Measurements from ENCODE around the gene TFAM.

TFAM gene

DNA sequence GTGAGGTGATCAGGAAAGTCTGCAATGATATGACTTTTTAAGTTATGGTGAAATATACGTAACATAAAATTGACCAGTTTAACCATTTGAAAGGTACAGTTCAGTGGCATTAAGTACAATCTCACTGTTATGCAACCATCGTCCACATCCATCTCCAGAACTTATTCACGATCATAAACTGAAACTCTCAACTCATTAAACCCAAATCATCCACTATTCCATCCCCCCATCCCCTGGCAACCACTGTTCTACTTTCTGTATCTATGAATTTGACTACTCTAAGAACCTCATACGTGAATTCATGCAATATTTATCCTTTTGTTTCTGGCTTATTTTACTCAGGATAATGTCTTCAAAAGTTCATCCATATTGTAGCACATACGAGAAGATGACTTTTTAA, 48.4 kb downstream of the TFAM start:
- DNase-seq: no peak

- peak; percentile 99 for DNase-seq
Observed at GRCh38 chr10:58435297-58435985, 50.2 kb downstream of the TFAM start.

DNA sequence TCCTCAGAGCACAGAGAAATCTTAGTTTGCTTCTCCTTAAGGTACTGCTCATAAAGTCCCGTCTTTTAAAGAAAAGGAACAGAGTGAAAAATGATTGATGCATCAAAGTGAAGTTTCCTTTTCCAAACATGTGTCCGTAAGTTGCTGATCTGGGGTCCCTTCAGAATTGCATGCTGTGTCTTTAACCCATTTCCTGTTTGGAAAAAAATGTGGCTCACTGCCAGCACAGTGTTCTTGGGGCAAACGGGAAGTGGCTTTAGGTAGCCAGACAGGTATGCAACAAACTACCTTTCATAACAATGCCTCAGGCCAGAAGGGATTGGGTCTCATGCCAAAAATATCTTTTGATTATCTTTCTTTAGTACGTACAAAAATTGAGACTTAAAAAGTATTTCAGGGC, 50.9 kb downstream of the TFAM start:
- peak; percentile 36 for DNase-seq

DNA sequence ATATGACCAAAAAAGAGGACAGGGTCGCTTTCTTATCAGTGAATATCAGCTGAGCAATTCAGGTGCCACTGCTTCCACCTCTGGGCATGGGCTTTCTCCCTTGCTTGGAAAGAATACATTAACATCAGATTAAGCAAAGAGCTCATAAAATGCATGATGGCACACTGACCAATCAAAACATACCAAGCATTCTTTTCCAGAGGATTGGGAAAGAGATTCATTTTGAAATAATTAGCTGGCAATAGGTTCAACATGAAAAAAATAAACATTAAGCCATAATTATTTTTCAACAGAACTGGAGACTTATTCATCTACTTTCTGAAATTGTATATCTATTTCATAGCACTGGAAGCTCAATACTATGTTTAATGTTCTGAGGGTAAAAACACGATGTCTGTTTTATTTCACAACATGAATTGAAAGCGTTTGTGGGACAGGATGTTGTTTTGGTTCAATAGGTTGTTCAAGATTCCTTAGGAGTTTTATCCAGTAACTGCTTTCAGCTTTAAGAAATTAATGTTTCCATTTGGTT, 53.2 kb downstream of the TFAM start:
- DNase-seq: peak; percentile 81

DNA sequence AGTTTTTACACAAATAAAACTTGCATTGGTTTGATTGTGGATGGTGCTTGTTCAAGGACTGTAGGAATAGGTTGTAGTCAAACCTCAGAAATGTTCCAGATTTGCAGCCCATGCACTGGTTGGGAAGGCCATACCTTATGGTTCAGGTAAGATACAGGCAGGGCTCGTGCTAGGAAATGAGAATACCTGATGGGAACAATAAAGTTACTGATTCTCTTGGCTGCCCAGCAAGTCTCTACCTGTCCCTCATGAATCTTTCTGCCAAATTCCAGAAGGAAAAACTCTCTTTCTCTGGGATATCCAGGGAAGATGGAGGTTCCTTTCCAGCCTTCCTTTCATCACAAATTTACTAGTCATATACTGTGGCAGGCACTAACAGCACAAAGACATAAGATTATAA, 53.8 kb downstream of the TFAM start:
- no peak for DNase-seq

- DNase-seq: no peak
Observed at GRCh38 chr10:58439632-58440364, 54.6 kb downstream of the TFAM start.

DNA sequence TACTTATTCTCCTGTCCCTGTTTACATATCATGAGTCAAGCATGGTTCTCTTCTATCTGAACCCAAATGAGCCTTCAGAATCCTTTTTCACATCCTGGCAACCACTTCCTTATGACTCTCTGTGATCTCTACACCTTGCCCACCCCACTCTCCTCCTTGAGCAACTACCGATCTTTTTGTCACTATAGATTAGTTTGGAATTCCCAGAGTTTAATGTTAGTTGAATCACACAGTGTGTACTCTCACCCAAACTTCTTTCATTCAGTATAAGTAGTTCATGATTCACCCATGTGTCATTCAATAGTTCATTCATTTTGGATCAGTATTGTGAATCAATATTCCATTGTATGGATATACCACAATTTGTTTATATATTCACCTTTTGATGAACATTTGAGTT, 55.3 kb downstream of the TFAM start:
- DNase-seq: no peak

DNA sequence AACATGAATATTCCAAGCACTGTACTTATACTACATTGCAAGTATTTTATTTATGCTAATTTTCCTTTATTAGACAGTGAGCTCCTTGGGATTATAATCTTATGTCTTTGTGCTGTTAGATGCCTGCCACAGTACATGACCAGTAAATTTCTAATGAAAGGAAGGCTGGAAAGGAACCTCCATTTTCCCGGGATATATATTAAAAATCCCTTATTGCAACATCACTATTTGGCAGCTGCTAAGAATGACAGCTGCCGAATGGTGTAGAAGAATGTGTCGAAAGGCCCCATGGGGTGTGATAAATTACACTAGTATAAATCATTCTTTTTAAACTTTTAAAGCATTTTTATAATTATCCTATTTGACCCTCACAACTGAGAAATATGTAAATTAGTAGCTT, 59.1 kb downstream of the TFAM start:
- no peak for DNase-seq

- DNase-seq: no peak
Observed at GRCh38 chr10:58444876-58445275, 59.7 kb downstream of the TFAM start.

DNA sequence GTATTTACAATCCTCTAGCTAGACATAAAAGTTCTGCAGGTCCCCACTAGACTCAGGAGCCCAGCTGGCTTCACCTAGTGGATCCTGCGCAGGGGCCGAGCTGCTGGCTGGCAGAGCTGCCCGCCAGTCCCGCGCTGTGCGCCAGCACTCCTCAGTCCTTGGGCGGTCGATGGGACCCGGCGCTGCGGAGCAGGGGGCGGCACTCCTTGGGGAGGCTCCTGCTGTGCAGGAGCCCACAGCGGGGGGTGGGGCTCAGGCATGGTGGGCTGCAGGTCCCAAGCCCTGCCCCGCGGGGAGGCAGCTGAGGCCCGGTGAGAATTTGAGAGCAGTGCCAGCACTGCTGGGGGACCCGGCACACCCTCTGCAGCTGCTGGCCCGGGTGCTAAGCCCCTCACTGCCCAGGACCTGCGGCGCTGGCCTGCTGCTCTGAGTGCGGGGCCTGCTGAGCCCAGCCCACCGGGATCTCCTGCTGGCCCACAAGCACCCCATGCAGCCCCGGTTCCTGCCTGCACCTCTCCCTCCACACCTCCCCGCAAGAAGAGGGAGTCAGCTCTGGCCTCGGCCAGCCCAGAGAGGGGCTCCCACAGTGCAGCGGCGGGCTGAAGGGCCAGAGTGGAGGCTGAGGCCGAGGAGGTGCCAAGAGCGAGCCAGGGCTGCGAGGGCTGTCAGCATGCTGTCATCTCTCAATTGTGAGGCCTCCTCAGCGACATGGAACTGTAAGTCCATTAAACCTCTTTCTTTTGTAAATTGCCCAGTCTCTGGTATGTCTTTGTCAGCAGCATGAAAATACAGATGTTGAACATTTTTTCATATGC, 63.1 kb downstream of the TFAM start:
- DNase-seq: no peak
